H1 (cell line): Measurements from ENCODE around the gene NAV3. TPM values are rescaled to one million over a fixed set of nuclear protein-coding genes. Genes with fewer than 3 reads are reported as not detected.

Source experiments
- TBP ChIP-seq: IDR thresholded peaks from 2 replicates; pipeline ENCODE4 v1.6.1; 2011; ENCODE audit warnings: low read depth, low read length, improper control_type of control experiment
- polyA plus RNA-seq, 7 experiments: library from polyadenylated mRNA; depleted of rRNA in 3 of 7; stranded (reverse) in 5 of 7; unstranded in 2 of 7; fragments of >200 nt in 5 of 7; fragments of 200-250 nt in 2 of 7; gene quantifications; 1 replicate in 5 of 7; 2 replicates in 1 of 7; 4 replicates in 1 of 7; pipeline versions ENCODE4 v1.2.1 to v1.2.3, GENCODE V29; 2011 to 2013; ENCODE audit warnings: missing spikeins in 2 of 7, mixed read lengths in 2 of 7
- total RNA-seq: library from RNA; stranded (reverse); fragmentation: NEBNext Ultra II Directional; extraction: Animal tissue kit (Norgen Biotek cat#: 25700); gene quantifications from 2 replicates; pipeline ENCODE4 v1.2.1, GENCODE V29; 2021
- TF ChIP-seq, protein P1 (sequence below): IDR thresholded peaks from 2 replicates; pipeline ENCODE4 v1.6.1; 2011; ENCODE audit warnings: low read depth, mild to moderate bottlenecking, low read length; ENCODE audit not compliant: insufficient read depth

Gene NAV3
- total and polyA plus RNA-seq, 2 of the 8 experiments (the other 6 are each of a cell fraction or from before 2014, with no cell fraction given): 0.47 to 5.0 TPM

DNA sequence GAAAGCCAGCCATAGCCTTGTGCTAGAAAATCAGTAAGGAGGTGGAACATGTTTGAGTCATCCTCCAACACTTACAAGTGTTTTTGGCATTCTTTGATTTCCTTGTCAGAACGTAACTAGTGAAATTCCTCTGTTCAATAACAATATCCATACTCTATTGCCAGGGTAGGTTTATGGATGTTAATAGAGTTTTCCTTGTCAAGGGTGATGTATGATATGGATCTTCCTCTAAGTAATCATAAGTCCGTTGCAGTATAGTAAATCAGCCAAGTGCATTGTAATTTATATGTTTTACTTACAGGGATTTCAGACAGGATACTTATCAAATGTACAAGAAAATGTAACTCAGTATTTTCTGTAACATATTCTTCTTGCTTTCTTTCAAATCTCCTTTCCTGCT lies 19.4 kb downstream of the NAV3 start (continued):
- TF ChIP-seq, protein P1, sequence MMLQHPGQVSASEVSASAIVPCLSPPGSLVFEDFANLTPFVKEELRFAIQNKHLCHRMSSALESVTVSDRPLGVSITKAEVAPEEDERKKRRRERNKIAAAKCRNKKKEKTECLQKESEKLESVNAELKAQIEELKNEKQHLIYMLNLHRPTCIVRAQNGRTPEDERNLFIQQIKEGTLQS: no peak
- no peak for TF ChIP-seq TBP
